Activated T-cell treated with anti-CD3 and anti-CD28 coated beads, Interleukin-2, amount 50 U/mL, for 4 hours (primary cell): Measurements from ENCODE around the gene HDLBP. TPM values are rescaled to one million over a fixed set of nuclear protein-coding genes. Genes with fewer than 3 reads are reported as not detected.
"Not testable (repeated sequence)": the region's sequence is repeated elsewhere in the genome, so short reads cannot be mapped to it uniquely, and the experiment has no call there.

ENCODE experiments used
- ATAC-seq, 2 donors: fragments of 200-7000 bp; cut with Tn5 transposase; one replicate each; pipeline ENCODE4 v1.10.0; 2021
- DNase-seq: peaks from one replicate; pipeline ENCODE4 v3.0.0-alpha.2; 2020
- H3K27me3 Mint-ChIP-seq: one replicate; pipeline ENCODE4 v1.8.0; 2021; ENCODE audit warnings: low read depth, mixed read lengths
- H3K36me3 Mint-ChIP-seq: one replicate; pipeline ENCODE4 v1.8.0; 2022; ENCODE audit warnings: mixed read lengths; ENCODE audit not compliant: insufficient read depth
- H3K4me1 Mint-ChIP-seq: one replicate; pipeline ENCODE4 v1.8.0; 2021; ENCODE audit warnings: low read depth, mixed read lengths
- H3K4me3 Mint-ChIP-seq: one replicate; pipeline ENCODE4 v1.8.0; 2021; ENCODE audit warnings: mild to moderate bottlenecking, moderate library complexity, mixed read lengths
- H3K9me3 Mint-ChIP-seq: one replicate; pipeline ENCODE4 v1.8.0; 2021; ENCODE audit warnings: mixed read lengths
- total RNA-seq, 3 donors: library from RNA; stranded (reverse); gene quantifications; one replicate each; pipeline ENCODE4 v1.2.1, GENCODE V29; 2021

The HDLBP gene
- total RNA-seq, 3 donors from 2014 or later: 231 to 270 (median 257) TPM

GRCh38 chr2:241286348-241287090 lies 29.0 kb downstream of the HDLBP start:
- Mint-ChIP-seq H3K4me1 (peaks cover 55% of the 10 kb centered on the region), H3K9me3 (no peaks in the 10 kb centered on the region), H3K36me3 (peaks cover 26% of the 10 kb centered on the region), H3K4me3 (no peak overlapping the region), H3K27me3 (no peaks in the 10 kb centered on the region)
- ATAC-seq: no peak
- DNase-seq: no peak

GRCh38 chr2:241285596-241285995 lies 29.9 kb downstream of the HDLBP start:
- DNase-seq: no peak
- Mint-ChIP-seq H3K4me1 (peaks cover 48% of the 10 kb centered on the region), H3K9me3 (no peaks in the 10 kb centered on the region), H3K4me3 (no peak overlapping the region), H3K27me3 (no peaks in the 10 kb centered on the region), H3K36me3 (peaks cover 26% of the 10 kb centered on the region)
- no peak for ATAC-seq

- Mint-ChIP-seq H3K4me1 (peaks cover 29% of the 10 kb centered on the region), H3K4me3 (no peak overlapping the region), H3K36me3 (peaks cover 9% of the 10 kb centered on the region), H3K9me3 (no peaks in the 10 kb centered on the region), H3K27me3 (no peaks in the 10 kb centered on the region)
- ATAC-seq (no peak), DNase-seq (no peak)
Observed at GRCh38 chr2:241282555-241282954, 32.9 kb downstream of the HDLBP start.

- no peak overlapping the region for H3K4me3 Mint-ChIP-seq
- ATAC-seq (no peak), DNase-seq (no peak)
- peaks cover 12% of the 10 kb centered on the region for H3K9me3 Mint-ChIP-seq
- H3K4me1 Mint-ChIP-seq: peaks cover 24% of the 10 kb centered on the region
- H3K27me3 Mint-ChIP-seq: no peaks in the 10 kb centered on the region
- peaks cover 10% of the 10 kb centered on the region for H3K36me3 Mint-ChIP-seq
Observed at GRCh38 chr2:241280291-241280690, 35.2 kb downstream of the HDLBP start.

GRCh38 chr2:241279828-241280227 lies 35.6 kb downstream of the HDLBP start:
- Mint-ChIP-seq H3K4me3 (no peak overlapping the region), H3K36me3 (peaks cover 12% of the 10 kb centered on the region)

GRCh38 chr2:241279413-241279812 lies 36.1 kb downstream of the HDLBP start:
- H3K36me3 Mint-ChIP-seq: peaks cover 12% of the 10 kb centered on the region
- no peak for ATAC-seq
- no peak overlapping the region for H3K4me3 Mint-ChIP-seq
- DNase-seq: no peak
- peaks cover 21% of the 10 kb centered on the region for H3K4me1 Mint-ChIP-seq
- H3K27me3 Mint-ChIP-seq: no peaks in the 10 kb centered on the region
- H3K9me3 Mint-ChIP-seq: peaks cover 15% of the 10 kb centered on the region

More at GRCh38 chr2:241279828-241280227, 35.6 kb downstream of the HDLBP start:
- no peaks in the 10 kb centered on the region for H3K27me3 Mint-ChIP-seq
- peaks cover 15% of the 10 kb centered on the region for H3K9me3 Mint-ChIP-seq
- peaks cover 23% of the 10 kb centered on the region for H3K4me1 Mint-ChIP-seq
- ATAC-seq (no peak), DNase-seq (no peak)

- Mint-ChIP-seq H3K9me3 (peaks cover 15% of the 10 kb centered on the region), H3K4me1 (peaks cover 23% of the 10 kb centered on the region), H3K36me3 (peaks cover 12% of the 10 kb centered on the region)
- not testable (repeated sequence) for DNase-seq, H3K27me3 Mint-ChIP-seq, ATAC-seq, H3K4me3 Mint-ChIP-seq
Observed at GRCh38 chr2:241278306-241278705, 37.2 kb downstream of the HDLBP start.

GRCh38 chr2:241275910-241276309 lies 39.6 kb downstream of the HDLBP start:
- DNase-seq (no peak), ATAC-seq (no peak)
- Mint-ChIP-seq H3K4me1 (peaks cover 25% of the 10 kb centered on the region), H3K27me3 (no peaks in the 10 kb centered on the region), H3K9me3 (peaks cover 15% of the 10 kb centered on the region), H3K36me3 (peaks cover 10% of the 10 kb centered on the region), H3K4me3 (no peak overlapping the region)

GRCh38 chr2:241275504-241275903 lies 40.0 kb downstream of the HDLBP start:
- DNase-seq (no peak), ATAC-seq (no peak)
- Mint-ChIP-seq H3K36me3 (peaks cover 10% of the 10 kb centered on the region), H3K9me3 (peaks cover 15% of the 10 kb centered on the region), H3K4me1 (peaks cover 29% of the 10 kb centered on the region), H3K4me3 (no peak overlapping the region), H3K27me3 (no peaks in the 10 kb centered on the region)

GRCh38 chr2:241274127-241274526 lies 41.3 kb downstream of the HDLBP start:
- DNase-seq (no peak), ATAC-seq (no peak)
- Mint-ChIP-seq H3K27me3 (no peaks in the 10 kb centered on the region), H3K9me3 (peaks cover 15% of the 10 kb centered on the region), H3K36me3 (peaks cover 10% of the 10 kb centered on the region), H3K4me3 (peak overlapping the region; percentile 72), H3K4me1 (peaks cover 29% of the 10 kb centered on the region)

- H3K27me3 Mint-ChIP-seq: no peaks in the 10 kb centered on the region
- H3K4me3 Mint-ChIP-seq: peak overlapping the region; percentile 72
- no peak for DNase-seq
- peaks cover 31% of the 10 kb centered on the region for H3K4me1 Mint-ChIP-seq
- ATAC-seq: no peak
- peaks cover 10% of the 10 kb centered on the region for H3K36me3 Mint-ChIP-seq
- peaks cover 15% of the 10 kb centered on the region for H3K9me3 Mint-ChIP-seq
Observed at GRCh38 chr2:241273210-241274020, 42.1 kb downstream of the HDLBP start.

- DNase-seq (peak; percentile 42), ATAC-seq (peak; percentile 87 to 89)
- H3K4me3 Mint-ChIP-seq: peak overlapping the region; percentile 72
- H3K4me1 Mint-ChIP-seq: peaks cover 32% of the 10 kb centered on the region
- H3K36me3 Mint-ChIP-seq: peaks cover 16% of the 10 kb centered on the region
- H3K9me3 Mint-ChIP-seq: peaks cover 15% of the 10 kb centered on the region
- no peaks in the 10 kb centered on the region for H3K27me3 Mint-ChIP-seq
Observed at GRCh38 chr2:241272303-241273209, 42.9 kb downstream of the HDLBP start.

- no peaks in the 10 kb centered on the region for H3K27me3 Mint-ChIP-seq
- DNase-seq: peak; percentile 57
- peak; percentile 69 to 73 for ATAC-seq
- peaks cover 15% of the 10 kb centered on the region for H3K9me3 Mint-ChIP-seq
- H3K36me3 Mint-ChIP-seq: peaks cover 21% of the 10 kb centered on the region
- H3K4me3 Mint-ChIP-seq: peak overlapping the region; percentile 87
- H3K4me1 Mint-ChIP-seq: peaks cover 32% of the 10 kb centered on the region
Observed at GRCh38 chr2:241271706-241272302, 43.7 kb downstream of the HDLBP start.
